Body of pancreas (tissue), 4 donors: ENCODE data around the gene ACTG1. TPM values are rescaled to one million over a fixed set of nuclear protein-coding genes. Genes with fewer than 3 reads are reported as not detected.
A peak's percentile ranks its signal among the peaks of the same experiment; 100 is the strongest.

Experiments
- ATAC-seq: fragments of 150-250 bp; one replicate; pipeline ENCODE4 v1.9.1; 2016
- DNase-seq, 4 donors: peaks; one replicate each; pipeline ENCODE4 v3.0.0-alpha.2; 2019
- H3K27ac ChIP-seq, 4 donors: fragments of 200-600 bp; sonication (generic); 1 replicate in 3 of 4; 2 replicates in 1 of 4; pipeline versions ENCODE4 v1.5.1 to v1.6.1; 2016 to 2019; ENCODE audit warnings: mild to moderate bottlenecking in 1 of 4, mixed read lengths in 1 of 4, moderate library complexity in 1 of 4
- H3K27me3 ChIP-seq, 2 donors: fragments of 200-600 bp; sonication (generic); one replicate each; pipeline ENCODE4 v1.6.0; 2016; ENCODE audit warnings: mild to moderate bottlenecking in 1 of 2
- H3K36me3 ChIP-seq, 2 donors: fragments of 200-600 bp; sonication (generic); replicated peaks in 1 of 2; 2 replicates each; pipeline ENCODE4 v1.5.1; 2016; ENCODE audit warnings: low read depth in 2 of 2; ENCODE audit not compliant: insufficient read depth in 1 of 2
- H3K4me1 ChIP-seq: fragments of 200-600 bp; sonication (generic); one replicate; pipeline ENCODE4 v1.6.0; 2016
- H3K4me3 ChIP-seq, 2 donors: fragments of 200-600 bp; sonication (generic); 1 replicate in 1 of 2; 2 replicates in 1 of 2; pipeline ENCODE4 v1.5.1; 2016 to 2019
- H3K9me3 ChIP-seq, 3 donors: fragments of 200-600 bp; sonication (generic); 1 replicate in 2 of 3; 2 replicates in 1 of 3; pipeline ENCODE4 v1.5.1; 2016
- POLR2A ChIP-seq, 3 donors: fragments of 450-650 bp; IDR thresholded peaks; one replicate each; pipeline ENCODE4 v1.6.1; 2016; ENCODE audit warnings: antibody characterized with exemption in 3 of 3, mild to moderate bottlenecking in 2 of 3
- WGBS, 2 donors: methylation state at CpG; one replicate each; pipeline ENCODE4 v1.1.5; 2017; 5-methylcytosine and 5-hydroxymethylcytosine counted together
- intact Hi-C: fragments of 100-400 bp; cut with DNase I; formaldehyde crosslinking; loops from one replicate; pipeline ENCODE4 v1.15.1; 2023
- total RNA-seq, 2 donors: library from RNA; depleted of rRNA; stranded (reverse); fragments of >200 nt; gene quantifications; one replicate each; pipeline ENCODE4 v1.1.0, GENCODE V29; 2016
- TF ChIP-seq, protein P1 (sequence below), 7 experiments: fragments of 450-650 bp in 4 of 7; fragments of 200-600 bp in 3 of 7; sonication (generic) in 3 of 7; IDR thresholded peaks; one replicate each; pipeline ENCODE4 v1.5.1; 2016 to 2019; ENCODE audit warnings: antibody characterized with exemption in 7 of 7

The ACTG1 gene
- total RNA-seq, 2 donors from 2014 or later, result 1,634 to 1,790 TPM

DNA sequence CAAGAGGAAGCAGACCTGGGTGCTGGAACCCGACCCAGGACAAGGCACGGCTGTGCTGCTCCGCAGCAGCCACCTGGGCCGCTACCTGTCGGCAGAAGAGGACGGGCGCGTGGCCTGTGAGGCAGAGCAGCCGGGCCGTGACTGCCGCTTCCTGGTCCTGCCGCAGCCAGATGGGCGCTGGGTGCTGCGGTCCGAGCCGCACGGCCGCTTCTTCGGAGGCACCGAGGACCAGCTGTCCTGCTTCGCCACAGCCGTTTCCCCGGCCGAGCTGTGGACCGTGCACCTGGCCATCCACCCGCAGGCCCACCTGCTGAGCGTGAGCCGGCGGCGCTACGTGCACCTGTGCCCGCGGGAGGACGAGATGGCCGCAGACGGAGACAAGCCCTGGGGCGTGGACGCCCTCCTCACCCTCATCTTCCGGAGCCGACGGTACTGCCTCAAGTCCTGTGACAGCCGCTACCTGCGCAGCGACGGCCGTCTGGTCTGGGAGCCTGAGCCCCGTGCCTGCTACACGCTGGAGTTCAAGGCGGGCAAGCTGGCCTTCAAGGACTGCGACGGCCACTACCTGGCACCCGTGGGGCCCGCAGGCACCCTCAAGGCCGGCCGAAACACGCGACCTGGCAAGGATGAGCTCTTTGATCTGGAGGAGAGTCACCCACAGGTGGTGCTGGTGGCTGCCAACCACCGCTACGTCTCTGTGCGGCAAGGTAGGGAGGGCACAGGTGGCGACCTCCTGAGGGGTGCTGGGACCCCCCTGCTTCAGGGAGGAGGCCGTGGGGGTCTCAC lies 16.2 kb upstream of the ACTG1 start:
- peaks cover 13% of the 10 kb centered on the region for H3K4me1 ChIP-seq
- H3K27ac ChIP-seq, result no peak overlapping the region
- ATAC-seq, result peak; percentile 51
- peak in 2 of 4 donors; percentile 56 to 67 for DNase-seq
- no peak for TF ChIP-seq POLR2A (IDR thresholded peaks at IDR 0.05)
- TF ChIP-seq, protein P1, sequence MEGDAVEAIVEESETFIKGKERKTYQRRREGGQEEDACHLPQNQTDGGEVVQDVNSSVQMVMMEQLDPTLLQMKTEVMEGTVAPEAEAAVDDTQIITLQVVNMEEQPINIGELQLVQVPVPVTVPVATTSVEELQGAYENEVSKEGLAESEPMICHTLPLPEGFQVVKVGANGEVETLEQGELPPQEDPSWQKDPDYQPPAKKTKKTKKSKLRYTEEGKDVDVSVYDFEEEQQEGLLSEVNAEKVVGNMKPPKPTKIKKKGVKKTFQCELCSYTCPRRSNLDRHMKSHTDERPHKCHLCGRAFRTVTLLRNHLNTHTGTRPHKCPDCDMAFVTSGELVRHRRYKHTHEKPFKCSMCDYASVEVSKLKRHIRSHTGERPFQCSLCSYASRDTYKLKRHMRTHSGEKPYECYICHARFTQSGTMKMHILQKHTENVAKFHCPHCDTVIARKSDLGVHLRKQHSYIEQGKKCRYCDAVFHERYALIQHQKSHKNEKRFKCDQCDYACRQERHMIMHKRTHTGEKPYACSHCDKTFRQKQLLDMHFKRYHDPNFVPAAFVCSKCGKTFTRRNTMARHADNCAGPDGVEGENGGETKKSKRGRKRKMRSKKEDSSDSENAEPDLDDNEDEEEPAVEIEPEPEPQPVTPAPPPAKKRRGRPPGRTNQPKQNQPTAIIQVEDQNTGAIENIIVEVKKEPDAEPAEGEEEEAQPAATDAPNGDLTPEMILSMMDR (IDR thresholded peaks at IDR 0.05), result no peak
- H3K36me3 ChIP-seq, result no peaks in the 10 kb centered on the region
- intact Hi-C loops, result no loop called here
- no peaks in the 10 kb centered on the region for H3K9me3 ChIP-seq
- no peak overlapping the region for H3K4me3 ChIP-seq
- 76% methylated on average over 46 of the region's 62 CpGs; no CpG with 5 or more reads in 1 of the 2 donors for WGBS, 2 donors
- no peaks in the 10 kb centered on the region for H3K27me3 ChIP-seq

DNA sequence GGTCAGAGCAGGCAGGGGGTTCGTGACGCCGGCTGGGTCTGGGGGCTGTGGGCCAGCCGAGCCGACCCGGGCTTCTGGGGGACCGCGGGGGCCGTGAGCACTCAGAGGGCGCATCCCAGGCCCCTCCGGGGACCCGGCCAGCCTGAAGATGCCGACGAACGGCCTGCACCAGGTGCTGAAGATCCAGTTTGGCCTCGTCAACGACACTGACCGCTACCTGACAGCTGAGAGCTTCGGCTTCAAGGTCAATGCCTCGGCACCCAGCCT lies 15.7 kb upstream of the ACTG1 start:
- TF ChIP-seq POLR2A (IDR thresholded peaks at IDR 0.05), result no peak
- TF ChIP-seq, protein P1 (IDR thresholded peaks at IDR 0.05), result no peak
- peaks cover 13% of the 10 kb centered on the region for H3K4me1 ChIP-seq
- WGBS, 2 donors, result 50% methylated on average over 17 of the region's 20 CpGs; no CpG with 5 or more reads in 1 of the 2 donors
- intact Hi-C loops, result no loop called here
- ATAC-seq (no peak), DNase-seq (no peak)
- no peak overlapping the region for H3K27ac ChIP-seq
- H3K36me3 ChIP-seq, result no peaks in the 10 kb centered on the region
- H3K9me3 ChIP-seq, result no peaks in the 10 kb centered on the region
- H3K27me3 ChIP-seq, result no peaks in the 10 kb centered on the region
- H3K4me3 ChIP-seq, result no peak overlapping the region

DNA sequence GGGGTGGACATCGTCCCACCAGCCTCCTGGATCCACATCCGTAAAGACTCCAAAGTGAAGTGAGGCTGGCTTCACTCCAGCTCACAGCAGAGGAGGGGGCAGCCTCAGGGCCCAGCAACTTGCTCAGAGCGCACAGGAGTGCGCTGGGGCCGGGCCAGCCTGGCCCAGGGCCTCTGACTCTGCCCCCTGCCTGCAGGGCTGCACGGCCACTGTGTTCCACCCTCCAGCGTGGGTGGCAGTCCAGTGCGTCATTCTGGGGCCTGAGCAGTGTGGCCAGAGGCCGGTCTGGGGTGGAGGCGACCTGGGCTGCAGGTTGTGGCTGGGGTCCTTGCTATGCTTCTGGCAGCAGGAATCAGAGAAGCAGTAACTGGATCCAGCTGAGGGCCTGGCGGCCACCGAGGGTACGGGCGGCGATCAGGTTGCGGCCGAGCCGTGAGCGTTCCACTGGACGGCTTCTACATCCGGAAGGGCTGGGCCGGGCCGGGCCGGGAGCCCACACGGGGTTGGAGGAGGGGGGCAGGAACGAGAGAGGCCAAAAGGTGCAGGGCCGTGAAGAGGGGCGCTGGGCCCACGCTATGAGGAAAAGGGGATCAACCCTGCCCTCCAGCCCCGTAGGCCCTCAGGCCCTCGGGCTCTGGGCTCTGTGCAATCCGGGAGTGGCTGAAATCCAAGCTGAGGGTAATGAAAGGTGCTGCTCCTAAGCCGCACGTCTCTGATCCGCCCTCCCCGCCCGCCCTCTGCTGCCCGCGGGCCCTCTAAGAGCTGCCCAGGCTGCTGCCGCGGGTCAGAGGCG lies 15.2 kb upstream of the ACTG1 start, which contains the start of gene FSCN2:
FSCN2 (plus strand) TSS at position 787 of the 793 bp plus-strand sequence. CDS start 155 bp downstream, outside the sequence.
- WGBS, 2 donors, result 50 to 68% methylated on average over 20 to 40 of the region's 42 CpGs
- Histone ChIP-seq H3K27me3 (no peaks in the 10 kb centered on the region), H3K4me1 (peaks cover 13% of the 10 kb centered on the region), H3K9me3 (no peaks in the 10 kb centered on the region), H3K4me3 (no peak within 1 kb of the TSS), H3K36me3 (no peaks in the 10 kb centered on the region), H3K27ac (no peak within 1 kb of the TSS)
- no peak for DNase-seq
- ATAC-seq, result no peak
- no peak for TF ChIP-seq POLR2A (IDR thresholded peaks at IDR 0.05)
- TF ChIP-seq, protein P1 (IDR thresholded peaks at IDR 0.05), result no peak
- intact Hi-C loops, result no loop called here

DNA sequence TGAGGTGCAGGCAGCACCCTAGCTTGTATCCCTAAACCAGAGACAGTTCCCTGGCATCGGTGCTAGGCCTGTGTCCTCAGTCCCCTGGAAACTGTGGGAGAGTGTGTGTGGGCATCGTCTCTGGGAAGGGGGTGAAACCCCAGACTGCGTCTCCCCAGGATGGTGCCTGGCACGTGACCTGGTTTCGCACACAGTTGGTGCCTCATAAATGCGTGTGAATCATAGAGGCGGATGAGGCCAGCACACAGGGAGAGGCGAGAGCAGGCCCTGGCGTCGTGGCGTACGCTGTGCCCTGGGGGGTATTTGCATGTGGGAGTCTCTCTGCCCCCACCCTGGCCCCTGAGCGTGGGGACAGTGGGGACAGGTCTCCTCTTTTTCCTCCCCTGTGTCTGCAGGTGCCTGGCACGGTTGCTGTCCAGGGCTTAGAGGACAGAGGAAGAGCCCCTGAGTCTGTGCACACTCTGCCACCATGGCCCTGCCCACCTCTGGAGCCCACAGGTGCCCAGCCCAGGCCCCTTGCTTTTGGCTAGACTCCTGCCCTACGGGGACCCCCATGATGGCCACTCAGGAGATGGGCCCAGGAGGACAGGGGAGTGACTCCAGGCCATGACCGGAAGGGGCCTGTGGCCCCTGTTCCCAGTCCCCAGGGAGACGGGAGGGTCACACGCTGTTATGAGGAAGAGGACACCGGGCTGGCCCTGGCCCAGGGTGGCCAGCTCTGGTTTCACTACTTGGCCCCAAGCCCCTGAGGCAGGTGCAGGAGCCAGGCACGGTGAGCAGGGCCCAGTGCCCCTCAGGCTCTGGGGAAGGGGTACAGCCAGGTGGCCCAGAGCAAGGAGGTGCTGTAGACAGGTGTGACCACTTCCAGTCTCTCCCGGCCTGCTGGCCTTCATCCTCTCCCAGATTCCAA lies 14.3 kb upstream of the ACTG1 start:
- DNase-seq (no peak), ATAC-seq (no peak)
- Histone ChIP-seq H3K36me3 (no peaks in the 10 kb centered on the region), H3K4me3 (no peak overlapping the region), H3K4me1 (peaks cover 13% of the 10 kb centered on the region), H3K9me3 (no peaks in the 10 kb centered on the region), H3K27ac (no peak overlapping the region), H3K27me3 (no peaks in the 10 kb centered on the region)
- no peak for TF ChIP-seq POLR2A (IDR thresholded peaks at IDR 0.05)
- TF ChIP-seq, protein P1 (IDR thresholded peaks at IDR 0.05), result no peak
- 86 to 89% methylated on average over 15 to 20 of the region's 21 CpGs for WGBS, 2 donors
- intact Hi-C loops, result no loop called here
